Measurements from ENCODE around the gene SLC9A9.

Gene SLC9A9

DNA sequence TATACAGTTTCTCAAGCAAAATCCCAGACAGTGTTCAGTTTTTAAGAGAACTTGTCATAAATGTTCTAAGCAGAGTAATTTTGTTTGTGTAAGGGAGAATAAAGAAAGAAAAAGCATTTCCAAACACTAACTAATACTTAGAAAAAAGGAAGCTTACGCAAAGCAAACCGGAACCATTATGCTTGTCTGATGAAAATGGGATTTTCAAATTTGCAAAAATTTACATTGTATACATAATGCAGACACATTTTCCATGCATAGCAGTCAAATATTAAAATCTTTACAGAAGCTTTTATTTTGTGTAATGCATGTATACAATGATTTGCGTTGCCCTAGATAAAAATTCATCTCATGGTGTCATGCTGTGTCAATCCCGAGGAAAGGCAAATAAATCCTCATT is 229.0 kb downstream of the SLC9A9 start:
- no peak for DNase-seq (ENCODE audit: low read depth)
- H3K4me3 ChIP-seq (ENCODE audit: low read length): no peak overlapping the region
- TF ChIP-seq, protein P1, sequence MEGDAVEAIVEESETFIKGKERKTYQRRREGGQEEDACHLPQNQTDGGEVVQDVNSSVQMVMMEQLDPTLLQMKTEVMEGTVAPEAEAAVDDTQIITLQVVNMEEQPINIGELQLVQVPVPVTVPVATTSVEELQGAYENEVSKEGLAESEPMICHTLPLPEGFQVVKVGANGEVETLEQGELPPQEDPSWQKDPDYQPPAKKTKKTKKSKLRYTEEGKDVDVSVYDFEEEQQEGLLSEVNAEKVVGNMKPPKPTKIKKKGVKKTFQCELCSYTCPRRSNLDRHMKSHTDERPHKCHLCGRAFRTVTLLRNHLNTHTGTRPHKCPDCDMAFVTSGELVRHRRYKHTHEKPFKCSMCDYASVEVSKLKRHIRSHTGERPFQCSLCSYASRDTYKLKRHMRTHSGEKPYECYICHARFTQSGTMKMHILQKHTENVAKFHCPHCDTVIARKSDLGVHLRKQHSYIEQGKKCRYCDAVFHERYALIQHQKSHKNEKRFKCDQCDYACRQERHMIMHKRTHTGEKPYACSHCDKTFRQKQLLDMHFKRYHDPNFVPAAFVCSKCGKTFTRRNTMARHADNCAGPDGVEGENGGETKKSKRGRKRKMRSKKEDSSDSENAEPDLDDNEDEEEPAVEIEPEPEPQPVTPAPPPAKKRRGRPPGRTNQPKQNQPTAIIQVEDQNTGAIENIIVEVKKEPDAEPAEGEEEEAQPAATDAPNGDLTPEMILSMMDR (IDR thresholded peaks at IDR 0.05; ENCODE audit: insufficient read depth, low read depth, low read length, missing control alignments): no peak

DNA sequence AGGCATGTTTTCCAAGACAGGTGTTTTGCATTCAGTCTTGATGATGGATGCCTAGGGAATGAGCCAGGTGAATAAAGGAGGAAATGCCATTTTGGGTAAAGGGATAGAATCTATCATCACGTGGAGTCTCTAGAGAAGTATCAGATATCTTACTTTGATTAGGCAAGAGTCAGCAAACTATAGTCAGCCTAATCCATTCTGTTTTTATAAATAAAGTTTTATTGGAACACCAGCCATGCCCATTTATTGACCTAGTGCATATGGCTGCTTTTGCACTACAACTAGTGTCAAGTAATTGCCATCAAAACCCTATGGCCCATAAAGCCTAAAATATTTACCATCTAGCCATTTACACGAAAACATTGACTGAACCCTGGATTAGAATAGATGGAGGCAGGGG is 231.2 kb downstream of the SLC9A9 start:
- H3K4me3 ChIP-seq (ENCODE audit: low read length): no peak overlapping the region
- DNase-seq (ENCODE audit: low read depth): no peak
- TF ChIP-seq, protein P1 (IDR thresholded peaks at IDR 0.05; ENCODE audit: insufficient read depth, low read depth, low read length, missing control alignments): no peak

- no peak overlapping the region for H3K4me3 ChIP-seq (ENCODE audit: low read length)
- DNase-seq (ENCODE audit: low read depth): peak; percentile 36
- TF ChIP-seq, protein P1 (IDR thresholded peaks at IDR 0.05; ENCODE audit: insufficient read depth, low read depth, low read length, missing control alignments): no peak
Measured at GRCh38 chr3:143613226-143613625, 235.0 kb downstream of the SLC9A9 start.

DNA sequence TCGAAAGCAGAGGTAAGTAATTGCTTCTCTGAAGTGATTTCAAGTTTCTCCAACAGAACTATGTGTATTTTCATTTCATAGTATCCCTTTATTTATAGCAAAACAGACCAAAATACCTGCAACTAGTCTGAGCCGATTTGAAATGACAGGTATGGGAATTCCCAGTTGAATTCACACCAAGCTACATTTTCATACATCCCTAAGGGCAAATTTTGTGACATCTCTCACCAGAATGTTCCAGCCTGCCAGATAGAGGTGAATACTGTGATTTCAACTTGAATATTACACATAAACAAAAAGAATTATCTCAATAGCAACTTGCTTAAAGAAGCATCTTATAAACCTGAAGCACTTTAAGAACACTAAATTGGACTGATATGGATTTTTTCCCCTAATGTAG is 235.7 kb downstream of the SLC9A9 start:
- H3K4me3 ChIP-seq (ENCODE audit: low read length): no peak overlapping the region
- DNase-seq (ENCODE audit: low read depth): peak; percentile 49
- TF ChIP-seq, protein P1 (IDR thresholded peaks at IDR 0.05; ENCODE audit: insufficient read depth, low read depth, low read length, missing control alignments): no peak

- peak; percentile 55 for DNase-seq (ENCODE audit: low read depth)
- TF ChIP-seq, protein P1 (IDR thresholded peaks at IDR 0.05; ENCODE audit: insufficient read depth, low read depth, low read length, missing control alignments): no peak
- no peak overlapping the region for H3K4me3 ChIP-seq (ENCODE audit: low read length)
Measured at GRCh38 chr3:143608966-143609365, 239.3 kb downstream of the SLC9A9 start.

- no peak overlapping the region for H3K4me3 ChIP-seq (ENCODE audit: low read length)
- TF ChIP-seq, protein P1 (IDR thresholded peaks at IDR 0.05; ENCODE audit: insufficient read depth, low read depth, low read length, missing control alignments): no peak
- DNase-seq (ENCODE audit: low read depth): no peak
Measured at GRCh38 chr3:143605233-143605950, 242.9 kb downstream of the SLC9A9 start.

All from epithelial cell of esophagus (primary cell).